Panc1 (cell line): ENCODE measurements around the gene FAM131B. TPM values are rescaled to one million over a fixed set of nuclear protein-coding genes. Genes with fewer than 3 reads are reported as not detected.

Experiments used
- ATAC-seq: fragments of 200-7000 bp; cut with Tn5 transposase; 2 replicates; pipeline ENCODE4 v1.9.1; 2020; ENCODE audit warnings: mild to moderate bottlenecking, moderate library complexity
- BruUV-seq: library from RNA; stranded (reverse); fragments of 400-500 nt; replicated peaks from 2 replicates; lab custom pipeline; 2021; lab: Mats Ljungman, UMichigan
- CTCF ChIA-PET: fragments of 300-600 bp; sonication (Branson Sonifier 250); formaldehyde crosslinking; loops from one replicate; lab custom pipeline; 2022; ENCODE audit warnings: antibody characterized with exemption; lab: Charles Lee
- POLR2A ChIA-PET: fragments of 300-600 bp; sonication (Branson Sonifier 250); formaldehyde crosslinking; loops from one replicate; lab custom pipeline; 2022; ENCODE audit warnings: antibody characterized with exemption; lab: Charles Lee
- DNase-seq: peaks from one replicate; pipeline ENCODE4 v3.0.0-alpha.2; 2010; ENCODE audit warnings: low read depth, low spot score
- H3K27ac ChIP-seq: 2 replicates; pipeline ENCODE4 v1.5.1; 2011; ENCODE audit warnings: mild to moderate bottlenecking, low read length, inconsistent platforms
- H3K27me3 ChIP-seq: fragments of 200-500 bp; sonication (Bioruptor generic); 2 replicates; pipeline ENCODE4 v1.6.0; 2014; ENCODE audit warnings: low read length, inconsistent platforms; ENCODE audit not compliant: control insufficient read depth, insufficient read depth
- H3K36me3 ChIP-seq: fragments of 200-500 bp; sonication (Bioruptor generic); 2 replicates; pipeline ENCODE4 v1.5.1; 2014; ENCODE audit warnings: inconsistent platforms, mild to moderate bottlenecking, low read length, moderate library complexity; ENCODE audit not compliant: control insufficient read depth, insufficient read depth
- H3K4me1 ChIP-seq: 2 replicates; pipeline ENCODE4 v1.5.1; 2011; ENCODE audit warnings: inconsistent platforms, mild to moderate bottlenecking, low read length, moderate library complexity; ENCODE audit not compliant: control insufficient read depth, insufficient read depth
- H3K4me3 ChIP-seq, 2 experiments: 2 replicates each; pipeline ENCODE4 v1.5.1; 2011 to 2012; ENCODE audit warnings: low read depth in 2 of 2, low read length in 2 of 2, mild to moderate bottlenecking in 2 of 2, inconsistent platforms in 1 of 2, moderate library complexity in 1 of 2
- H3K9me3 ChIP-seq: fragments of 200-500 bp; sonication (Bioruptor generic); 2 replicates; pipeline ENCODE4 v1.5.1; 2014; ENCODE audit warnings: low read depth, mild to moderate bottlenecking, inconsistent platforms, low read length, moderate library complexity; ENCODE audit not compliant: control insufficient read depth, insufficient read depth
- POLR2AphosphoS5 ChIP-seq: IDR thresholded peaks from 2 replicates; pipeline ENCODE4 v1.6.1; 2012; ENCODE audit warnings: mild to moderate bottlenecking, low read depth, low read length, moderate library complexity
- SIN3A ChIP-seq: IDR thresholded peaks from 2 replicates; pipeline ENCODE4 v1.6.1; 2012; ENCODE audit warnings: low read depth, mild to moderate bottlenecking, low read length, moderate library complexity, borderline replicate concordance; ENCODE audit not compliant: insufficient read depth
- TCF7L2 ChIP-seq: IDR thresholded peaks from 2 replicates; pipeline ENCODE4 v1.6.1; 2011; ENCODE audit warnings: mild to moderate bottlenecking, low read depth, low read length, inconsistent platforms
- in situ Hi-C: cut with HindIII; loops from 2 replicates; pipeline ENCODE4 v1.10.0; 2016; ENCODE audit warnings: low sequenced_read_pairs, low pct_unique_long_range_greater_than_20kb
- intact Hi-C: fragments of 100-400 bp; cut with micrococcal nuclease; formaldehyde crosslinking; loops from one replicate; pipeline ENCODE4 v1.10.0; 2022; ENCODE audit not compliant: unreplicated experiment
- total RNA-seq: library from RNA; stranded (reverse); gene quantifications from one replicate; pipeline ENCODE4 v1.2.1, GENCODE V29; 2021; ENCODE audit not compliant: unreplicated experiment
- TF ChIP-seq, protein P1 (sequence below): fragments of 450-650 bp; IDR thresholded peaks from 2 replicates; pipeline ENCODE4 v1.5.1; 2017; ENCODE audit warnings: mild to moderate bottlenecking
- TF ChIP-seq, protein P2 (sequence below), 2 experiments: IDR thresholded peaks; 2 replicates each; pipeline ENCODE4 v1.6.1; 2011 to 2012; ENCODE audit warnings: low read depth in 2 of 2, control low read depth in 1 of 2, low read length in 1 of 2, mild to moderate bottlenecking in 1 of 2, moderate library complexity in 1 of 2; ENCODE audit not compliant: insufficient read depth in 1 of 2

FAM131B gene
- total RNA-seq, 1 experiment from 2014 or later: 1.5 TPM

GRCh38 chr7:143396182-143396581 lies 33.7 kb upstream of the FAM131B start:
- Histone ChIP-seq H3K36me3 (no peaks in the 10 kb centered on the region), H3K27ac (no peak overlapping the region), H3K4me1 (no peaks in the 10 kb centered on the region), H3K27me3 (no peaks in the 10 kb centered on the region), H3K4me3 (no peak overlapping the region), H3K9me3 (no peaks in the 10 kb centered on the region)
- in situ Hi-C loops (no loop called here), intact Hi-C loops (no loop called here)
- DNase-seq (no peak), ATAC-seq (no peak)
- BruUV-seq: no TSS peak
- ChIA-PET CTCF (no interaction called here), POLR2A (no interaction called here)
- no peak for TF ChIP-seq SIN3A
- no peak for TF ChIP-seq TCF7L2
- TF ChIP-seq, protein P1, sequence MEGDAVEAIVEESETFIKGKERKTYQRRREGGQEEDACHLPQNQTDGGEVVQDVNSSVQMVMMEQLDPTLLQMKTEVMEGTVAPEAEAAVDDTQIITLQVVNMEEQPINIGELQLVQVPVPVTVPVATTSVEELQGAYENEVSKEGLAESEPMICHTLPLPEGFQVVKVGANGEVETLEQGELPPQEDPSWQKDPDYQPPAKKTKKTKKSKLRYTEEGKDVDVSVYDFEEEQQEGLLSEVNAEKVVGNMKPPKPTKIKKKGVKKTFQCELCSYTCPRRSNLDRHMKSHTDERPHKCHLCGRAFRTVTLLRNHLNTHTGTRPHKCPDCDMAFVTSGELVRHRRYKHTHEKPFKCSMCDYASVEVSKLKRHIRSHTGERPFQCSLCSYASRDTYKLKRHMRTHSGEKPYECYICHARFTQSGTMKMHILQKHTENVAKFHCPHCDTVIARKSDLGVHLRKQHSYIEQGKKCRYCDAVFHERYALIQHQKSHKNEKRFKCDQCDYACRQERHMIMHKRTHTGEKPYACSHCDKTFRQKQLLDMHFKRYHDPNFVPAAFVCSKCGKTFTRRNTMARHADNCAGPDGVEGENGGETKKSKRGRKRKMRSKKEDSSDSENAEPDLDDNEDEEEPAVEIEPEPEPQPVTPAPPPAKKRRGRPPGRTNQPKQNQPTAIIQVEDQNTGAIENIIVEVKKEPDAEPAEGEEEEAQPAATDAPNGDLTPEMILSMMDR: no peak
- no peak for TF ChIP-seq POLR2AphosphoS5
- TF ChIP-seq, protein P2, sequence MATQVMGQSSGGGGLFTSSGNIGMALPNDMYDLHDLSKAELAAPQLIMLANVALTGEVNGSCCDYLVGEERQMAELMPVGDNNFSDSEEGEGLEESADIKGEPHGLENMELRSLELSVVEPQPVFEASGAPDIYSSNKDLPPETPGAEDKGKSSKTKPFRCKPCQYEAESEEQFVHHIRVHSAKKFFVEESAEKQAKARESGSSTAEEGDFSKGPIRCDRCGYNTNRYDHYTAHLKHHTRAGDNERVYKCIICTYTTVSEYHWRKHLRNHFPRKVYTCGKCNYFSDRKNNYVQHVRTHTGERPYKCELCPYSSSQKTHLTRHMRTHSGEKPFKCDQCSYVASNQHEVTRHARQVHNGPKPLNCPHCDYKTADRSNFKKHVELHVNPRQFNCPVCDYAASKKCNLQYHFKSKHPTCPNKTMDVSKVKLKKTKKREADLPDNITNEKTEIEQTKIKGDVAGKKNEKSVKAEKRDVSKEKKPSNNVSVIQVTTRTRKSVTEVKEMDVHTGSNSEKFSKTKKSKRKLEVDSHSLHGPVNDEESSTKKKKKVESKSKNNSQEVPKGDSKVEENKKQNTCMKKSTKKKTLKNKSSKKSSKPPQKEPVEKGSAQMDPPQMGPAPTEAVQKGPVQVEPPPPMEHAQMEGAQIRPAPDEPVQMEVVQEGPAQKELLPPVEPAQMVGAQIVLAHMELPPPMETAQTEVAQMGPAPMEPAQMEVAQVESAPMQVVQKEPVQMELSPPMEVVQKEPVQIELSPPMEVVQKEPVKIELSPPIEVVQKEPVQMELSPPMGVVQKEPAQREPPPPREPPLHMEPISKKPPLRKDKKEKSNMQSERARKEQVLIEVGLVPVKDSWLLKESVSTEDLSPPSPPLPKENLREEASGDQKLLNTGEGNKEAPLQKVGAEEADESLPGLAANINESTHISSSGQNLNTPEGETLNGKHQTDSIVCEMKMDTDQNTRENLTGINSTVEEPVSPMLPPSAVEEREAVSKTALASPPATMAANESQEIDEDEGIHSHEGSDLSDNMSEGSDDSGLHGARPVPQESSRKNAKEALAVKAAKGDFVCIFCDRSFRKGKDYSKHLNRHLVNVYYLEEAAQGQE (IDR thresholded peaks at IDR 0.05; ENCODE audit: insufficient read depth in 1 of 2, low read depth in 2 of 2, low read length in 1 of 2): no peak

- Histone ChIP-seq H3K36me3 (no peaks in the 10 kb centered on the region), H3K4me1 (no peaks in the 10 kb centered on the region), H3K27ac (no peak overlapping the region), H3K4me3 (no peak overlapping the region), H3K27me3 (no peaks in the 10 kb centered on the region), H3K9me3 (no peaks in the 10 kb centered on the region)
- intact Hi-C loops: no loop called here
- CTCF ChIA-PET: no interaction called here
- DNase-seq (no peak), ATAC-seq (no peak)
- POLR2A ChIA-PET: no interaction called here
- BruUV-seq: no TSS peak
- TF ChIP-seq, protein P1: no peak
- TF ChIP-seq, protein P2 (IDR thresholded peaks at IDR 0.05; ENCODE audit: insufficient read depth in 1 of 2, low read depth in 2 of 2, low read length in 1 of 2): no peak
- TF ChIP-seq POLR2AphosphoS5: no peak
- TF ChIP-seq SIN3A: no peak
- no peak for TF ChIP-seq TCF7L2
- in situ Hi-C loops: no loop called here
These were observed 33.0 kb upstream of the FAM131B start for GRCh38 chr7:143395187-143396149.
